ENCODE results near the gene BID. TPM values are rescaled to one million over a fixed set of nuclear protein-coding genes. Genes with fewer than 3 reads are reported as not detected.

BID gene
- total RNA-seq, 1 experiment from 2014 or later: 32.5 TPM

GRCh38 chr22:17780116-17780740 lies 6.0 kb upstream of the BID start:
- ATAC-seq (0 out of 2 replicates have a peak, but pooled peaks have one; percentile 8), DNase-seq (ENCODE audit: low spot score) (no peak)
- Mint-ChIP-seq H3K36me3 (no peaks in the 10 kb centered on the region), H3K9me3 (no peaks in the 10 kb centered on the region), H3K4me3 (no peak overlapping the region), H3K27ac (no peak overlapping the region), H3K27me3 (ENCODE audit: low read depth) (peaks cover 2% of the 10 kb centered on the region; the same call in 1 of the 2 replicates), H3K4me1 (peaks cover 21% of the 10 kb centered on the region)
- ChIA-PET POLR2A (no interaction called here), CTCF (interaction anchor here (1.1 to 5.3 kb wide), 8 partner anchors 8 to 243 kb away, joined by 3 to 51 read pairs (median 4); no protein-coding TSS in a partner anchor)
- TF ChIP-seq ZNF138 (CRISPR knock-in tag; conservative IDR thresholded peaks at IDR 0.05): no peak
- no peak for TF ChIP-seq NR1H2 (CRISPR knock-in tag; IDR thresholded peaks at IDR 0.05)
- no peak for TF ChIP-seq E2F1 (CRISPR knock-in tag; IDR thresholded peaks at IDR 0.05)
- TF ChIP-seq KAT7 (CRISPR knock-in tag; IDR thresholded peaks at IDR 0.05; ENCODE audit: borderline replicate concordance): no peak
- no peak for TF ChIP-seq MAX (CRISPR knock-in tag; IDR thresholded peaks at IDR 0.05)
- no peak for TF ChIP-seq GRHL2 (CRISPR knock-in tag; IDR thresholded peaks at IDR 0.05; ENCODE audit: insufficient replicate concordance, severe bottlenecking)
- no peak for TF ChIP-seq ERG (CRISPR knock-in tag; IDR thresholded peaks at IDR 0.05)
- no peak for TF ChIP-seq TP53 (CRISPR knock-in tag; IDR thresholded peaks at IDR 0.05)
- no peak for TF ChIP-seq GABPB1 (CRISPR knock-in tag; IDR thresholded peaks at IDR 0.05)
- no peak for TF ChIP-seq ZMAT4 (CRISPR knock-in tag; IDR thresholded peaks at IDR 0.05)
- no peak for TF ChIP-seq ZNF512 (CRISPR knock-in tag; IDR thresholded peaks at IDR 0.05; ENCODE audit: borderline replicate concordance)
- TF ChIP-seq RORB (CRISPR knock-in tag; IDR thresholded peaks at IDR 0.05): no peak
- no peak for TF ChIP-seq FOXJ3 (CRISPR knock-in tag; IDR thresholded peaks at IDR 0.05; ENCODE audit: borderline replicate concordance)

- no peaks in the 10 kb centered on the region for H3K9me3 Mint-ChIP-seq
- peaks cover 5% of the 10 kb centered on the region; the same call in 1 of the 2 replicates for H3K27me3 Mint-ChIP-seq (ENCODE audit: low read depth)
- H3K4me1 Mint-ChIP-seq: peaks cover 23% of the 10 kb centered on the region
- DNase-seq (ENCODE audit: low spot score) (no peak), ATAC-seq (no peak)
- ChIA-PET CTCF (interaction anchor here (1.0 to 5.3 kb wide), 9 partner anchors 9 to 297 kb away, joined by 3 to 51 read pairs (median 4); no protein-coding TSS in a partner anchor), POLR2A (no interaction called here)
- H3K4me3 Mint-ChIP-seq: no peak overlapping the region
- H3K36me3 Mint-ChIP-seq: no peaks in the 10 kb centered on the region
- H3K27ac Mint-ChIP-seq: no peak overlapping the region
- TF ChIP-seq NR1H2 (CRISPR knock-in tag; IDR thresholded peaks at IDR 0.05) (no peak), FOXK1 (CRISPR knock-in tag; IDR thresholded peaks at IDR 0.05) (no peak), CTCF (IDR thresholded peaks at IDR 0.05) (no peak), TEAD4 (CRISPR knock-in tag; IDR thresholded peaks at IDR 0.05) (no peak), ARID4B (CRISPR knock-in tag; IDR thresholded peaks at IDR 0.05; ENCODE audit: borderline replicate concordance) (no peak), ZNF423 (CRISPR knock-in tag; IDR thresholded peaks at IDR 0.05) (no peak), ZNF425 (CRISPR knock-in tag; conservative IDR thresholded peaks at IDR 0.05) (no peak)
Observed at GRCh38 chr22:17779286-17780115, 5.2 kb upstream of the BID start.

Data from WTC11 (cell line).